ENCODE data around the gene DEXI.

DEXI gene

DNA sequence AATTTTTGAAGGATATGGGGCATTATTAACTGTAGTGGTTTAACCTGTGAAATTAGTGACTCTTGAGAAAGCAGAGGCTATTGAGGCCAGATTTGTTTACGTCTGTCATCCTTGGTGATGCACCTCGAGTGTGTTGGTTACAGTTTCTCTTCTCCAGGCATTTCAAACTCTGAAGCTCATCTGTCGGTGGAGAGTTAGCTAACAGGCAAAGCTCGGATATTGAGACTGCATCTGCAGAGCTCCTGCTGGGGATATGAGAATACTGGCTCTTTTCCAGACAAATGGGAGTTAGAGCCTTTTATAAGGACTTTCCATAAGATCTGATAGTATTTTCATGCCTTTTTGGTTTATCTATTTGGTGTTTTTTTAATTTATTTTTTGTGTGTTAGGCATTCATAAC is 8.8 kb upstream of the DEXI start:
- H3K36me3 ChIP-seq = no peaks in the 10 kb centered on the region
- TF ChIP-seq, protein P1, sequence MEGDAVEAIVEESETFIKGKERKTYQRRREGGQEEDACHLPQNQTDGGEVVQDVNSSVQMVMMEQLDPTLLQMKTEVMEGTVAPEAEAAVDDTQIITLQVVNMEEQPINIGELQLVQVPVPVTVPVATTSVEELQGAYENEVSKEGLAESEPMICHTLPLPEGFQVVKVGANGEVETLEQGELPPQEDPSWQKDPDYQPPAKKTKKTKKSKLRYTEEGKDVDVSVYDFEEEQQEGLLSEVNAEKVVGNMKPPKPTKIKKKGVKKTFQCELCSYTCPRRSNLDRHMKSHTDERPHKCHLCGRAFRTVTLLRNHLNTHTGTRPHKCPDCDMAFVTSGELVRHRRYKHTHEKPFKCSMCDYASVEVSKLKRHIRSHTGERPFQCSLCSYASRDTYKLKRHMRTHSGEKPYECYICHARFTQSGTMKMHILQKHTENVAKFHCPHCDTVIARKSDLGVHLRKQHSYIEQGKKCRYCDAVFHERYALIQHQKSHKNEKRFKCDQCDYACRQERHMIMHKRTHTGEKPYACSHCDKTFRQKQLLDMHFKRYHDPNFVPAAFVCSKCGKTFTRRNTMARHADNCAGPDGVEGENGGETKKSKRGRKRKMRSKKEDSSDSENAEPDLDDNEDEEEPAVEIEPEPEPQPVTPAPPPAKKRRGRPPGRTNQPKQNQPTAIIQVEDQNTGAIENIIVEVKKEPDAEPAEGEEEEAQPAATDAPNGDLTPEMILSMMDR (IDR thresholded peaks at IDR 0.05) = no peak
- peaks cover 47 to 60% of the 10 kb centered on the region in 2 experiments for H3K4me1 ChIP-seq (ENCODE audit: control insufficient read depth in 1 of 2, insufficient read depth in 1 of 2, low read depth in 1 of 2, low read length in 1 of 2)
- H3K4me3 ChIP-seq (ENCODE audit: low read depth in 1 of 2, low read length in 1 of 2) = no peak overlapping the region
- no peaks in the 10 kb centered on the region for H3K27me3 ChIP-seq
- H3K27ac ChIP-seq = peak overlapping the region; percentile 78
- H3K9me3 ChIP-seq = no peaks in the 10 kb centered on the region

DNA sequence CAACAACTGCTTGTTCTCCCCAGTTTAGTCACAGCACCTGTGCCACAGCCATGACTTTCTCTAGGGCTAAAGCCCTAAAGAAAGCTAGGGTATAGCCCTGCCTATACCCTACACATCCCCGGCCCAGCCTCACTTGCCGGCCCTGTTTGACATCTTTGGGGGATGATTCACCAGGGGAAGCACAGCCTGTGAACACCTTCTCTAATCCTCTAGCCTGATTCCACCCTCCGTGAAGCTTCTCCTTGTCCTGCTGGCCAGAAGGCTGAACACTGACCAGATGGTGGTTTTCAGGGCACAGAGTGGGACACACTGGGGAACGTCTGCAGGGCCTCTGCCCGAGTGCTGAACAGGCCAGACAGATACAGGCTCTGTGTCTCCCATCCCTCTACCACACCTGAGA is 8.1 kb upstream of the DEXI start:
- Histone ChIP-seq H3K4me1 (ENCODE audit: control insufficient read depth in 1 of 2, insufficient read depth in 1 of 2, low read depth in 1 of 2, low read length in 1 of 2) (peaks cover 53 to 66% of the 10 kb centered on the region in 2 experiments), H3K36me3 (no peaks in the 10 kb centered on the region), H3K4me3 (ENCODE audit: low read depth in 1 of 2, low read length in 1 of 2) (no peak overlapping the region), H3K27ac (peak overlapping the region; percentile 78), H3K27me3 (no peaks in the 10 kb centered on the region), H3K9me3 (no peaks in the 10 kb centered on the region)
- TF ChIP-seq, protein P1 (IDR thresholded peaks at IDR 0.05) = no peak

DNA sequence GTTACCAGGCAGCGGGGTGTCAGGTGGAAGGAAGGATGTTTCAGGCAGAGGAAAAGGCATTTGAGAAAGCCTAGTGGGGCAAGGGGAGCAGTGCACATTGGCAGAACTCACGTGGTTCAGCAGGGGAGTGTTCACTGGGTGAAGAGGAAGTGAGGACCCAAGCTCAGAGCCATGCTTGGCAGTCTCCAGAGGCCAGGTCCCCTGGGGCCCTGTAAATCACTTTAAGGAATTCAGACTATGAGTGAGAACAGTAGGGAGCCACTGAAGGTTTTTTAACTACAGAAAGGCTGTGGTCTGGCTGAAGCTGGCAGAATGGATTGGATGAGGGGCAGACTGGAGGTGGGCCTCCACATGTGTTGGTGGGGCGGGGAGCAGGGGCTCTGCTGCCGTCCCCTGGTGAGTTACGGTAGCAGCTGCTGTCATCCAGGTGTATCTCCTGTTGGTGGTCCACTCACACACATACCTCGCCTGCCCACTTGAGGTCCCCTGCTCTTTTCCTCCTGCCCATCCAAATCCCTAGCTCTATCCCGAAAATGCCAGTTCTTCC is 7.2 kb upstream of the DEXI start:
- TF ChIP-seq, protein P1 (IDR thresholded peaks at IDR 0.05) = peak; percentile 84
- Histone ChIP-seq H3K4me3 (ENCODE audit: low read depth in 1 of 2, low read length in 1 of 2) (peak overlapping the region in 1 of 2 experiments; percentile 10), H3K27me3 (no peaks in the 10 kb centered on the region), H3K36me3 (no peaks in the 10 kb centered on the region), H3K27ac (peak overlapping the region; percentile 78), H3K4me1 (ENCODE audit: control insufficient read depth in 1 of 2, insufficient read depth in 1 of 2, low read depth in 1 of 2, low read length in 1 of 2) (peaks cover 60 to 69% of the 10 kb centered on the region in 2 experiments), H3K9me3 (no peaks in the 10 kb centered on the region)

DNA sequence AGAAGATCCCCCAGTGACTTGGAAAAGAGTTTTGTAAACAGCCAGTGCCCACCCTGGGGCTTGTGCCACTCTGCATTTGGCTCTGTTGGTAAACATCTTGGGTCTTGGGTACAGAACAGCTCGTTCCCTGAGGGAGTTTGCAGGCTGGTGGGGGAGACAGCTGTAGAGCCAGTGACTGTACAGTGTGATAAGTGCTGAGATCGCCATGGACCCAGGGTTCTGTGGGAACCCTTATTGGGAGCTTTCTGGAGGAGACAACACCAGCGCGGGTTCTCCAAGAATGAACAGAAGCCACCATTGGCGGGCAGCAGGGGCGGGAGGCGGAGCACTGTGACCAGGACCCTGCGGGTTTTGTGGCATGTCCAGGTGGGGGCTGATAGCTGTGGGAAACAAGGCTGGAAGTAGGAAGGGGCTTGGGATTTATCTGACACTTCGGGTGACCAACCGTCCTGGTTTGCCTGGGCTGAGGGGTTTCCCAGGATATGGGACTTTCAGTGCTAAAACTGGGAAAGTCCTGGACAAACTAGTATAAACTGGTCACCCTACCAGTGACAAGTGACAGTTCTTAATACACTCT is 5.0 kb upstream of the DEXI start:
- no peak overlapping the region for H3K4me3 ChIP-seq (ENCODE audit: low read depth in 1 of 2, low read length in 1 of 2)
- H3K27ac ChIP-seq = no peak overlapping the region

DNA sequence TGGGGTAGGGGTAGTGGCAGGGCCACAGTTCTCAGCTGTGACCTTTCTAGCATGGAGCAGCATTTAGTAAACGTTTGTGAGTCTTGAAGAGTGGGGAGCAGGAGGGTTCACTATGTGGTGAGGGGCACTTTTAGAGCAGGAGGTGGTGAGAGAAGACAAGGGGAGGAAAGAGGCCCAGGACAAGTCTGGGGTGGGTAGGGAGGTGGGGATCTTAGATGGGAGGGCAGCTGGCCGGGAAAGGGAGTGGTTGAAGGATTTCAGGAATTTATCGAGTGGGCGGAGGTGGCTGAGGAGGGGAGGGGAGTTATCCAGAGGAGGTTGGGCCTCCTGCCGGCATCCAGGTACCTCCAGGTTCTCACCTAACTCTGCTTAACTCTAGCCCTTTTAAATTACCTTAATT is 4.0 kb upstream of the DEXI start:
- peaks cover 79 to 84% of the 10 kb centered on the region in 2 experiments for H3K4me1 ChIP-seq (ENCODE audit: control insufficient read depth in 1 of 2, insufficient read depth in 1 of 2, low read depth in 1 of 2, low read length in 1 of 2)
- peaks cover 2% of the 10 kb centered on the region for H3K27me3 ChIP-seq
- TF ChIP-seq, protein P1 (IDR thresholded peaks at IDR 0.05) = no peak
- no peaks in the 10 kb centered on the region for H3K36me3 ChIP-seq
- H3K9me3 ChIP-seq = no peaks in the 10 kb centered on the region
- H3K27ac ChIP-seq = no peak overlapping the region
- H3K4me3 ChIP-seq (ENCODE audit: low read depth in 1 of 2, low read length in 1 of 2) = no peak overlapping the region

More for the DNA sequence above, 5.0 kb upstream of the DEXI start:
- no peaks in the 10 kb centered on the region for H3K36me3 ChIP-seq
- H3K9me3 ChIP-seq = no peaks in the 10 kb centered on the region
- TF ChIP-seq, protein P1 (IDR thresholded peaks at IDR 0.05) = no peak
- H3K27me3 ChIP-seq = no peaks in the 10 kb centered on the region
- peaks cover 71 to 79% of the 10 kb centered on the region in 2 experiments for H3K4me1 ChIP-seq (ENCODE audit: control insufficient read depth in 1 of 2, insufficient read depth in 1 of 2, low read depth in 1 of 2, low read length in 1 of 2)

Data from neutrophil (primary cell).